IMR-90 (cell line): Measurements from ENCODE around the gene WDR70.

Experiments used
- CTCF ChIP-seq: conservative IDR thresholded peaks from 2 replicates; pipeline ENCODE4 v1.5.1; 2012; ENCODE audit warnings: mild to moderate bottlenecking, low read depth, low read length, improper control_type of control experiment
- USF2 ChIP-seq: fragments of 150-350 bp; IDR thresholded peaks from 2 replicates; pipeline ENCODE4 v1.6.1; 2017; ENCODE audit warnings: mild to moderate bottlenecking, antibody characterized with exemption, low read length, low read depth

- TF ChIP-seq CTCF (no peak), USF2 (no peak)
These were observed 252.8 kb downstream of the WDR70 start for GRCh38 chr5:37631939-37632338.
